A673 (cell line): Measurements from ENCODE around the gene CNOT4.

Source experiments
- EZH2 ChIP-seq: fragments of 200-600 bp; sonication (generic); IDR thresholded peaks from 2 replicates; pipeline ENCODE4 v1.6.1; 2017; ENCODE audit warnings: borderline replicate concordance, low read depth, mild to moderate bottlenecking, mixed read lengths, antibody characterized with exemption, low read length; ENCODE audit not compliant: poor library complexity, severe bottlenecking
- TF ChIP-seq, protein P1 (sequence below): fragments of 300-800, 200-600 bp; sonication (generic); conservative IDR thresholded peaks from 2 replicates; pipeline ENCODE4 v1.5.1; 2017; ENCODE audit warnings: low read depth, mild to moderate bottlenecking, antibody characterized with exemption, low read length, moderate library complexity, mixed read lengths

DNA sequence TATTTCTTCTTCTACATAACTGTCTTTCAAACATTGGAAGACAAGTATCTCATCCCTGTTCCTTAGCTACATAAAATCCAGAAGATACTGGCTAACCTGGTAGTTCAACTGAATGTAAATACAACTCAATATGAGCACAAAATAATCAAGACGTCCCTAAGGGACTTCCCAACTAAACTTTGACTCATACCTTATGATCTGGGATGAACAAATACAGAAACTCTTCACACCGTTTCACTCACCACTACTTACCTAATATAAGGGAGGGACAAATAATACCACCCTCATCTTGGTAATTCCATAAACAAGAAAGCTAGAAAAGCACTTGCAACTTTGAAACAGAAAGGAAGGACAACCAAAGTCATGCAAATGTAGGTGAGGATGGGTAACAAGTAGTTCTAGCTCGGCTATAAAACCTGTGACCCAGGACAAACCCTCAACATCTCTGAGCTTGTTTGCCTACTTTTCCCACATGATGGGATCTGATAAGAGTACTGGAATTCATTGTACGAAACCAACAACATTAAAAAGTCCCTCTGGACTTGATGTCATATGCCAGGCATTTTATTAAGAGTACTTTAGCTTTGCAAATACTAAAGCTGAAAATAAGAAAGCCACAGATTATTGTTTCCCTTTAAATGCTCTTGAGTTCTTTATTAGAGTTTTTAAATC lies 154.4 kb downstream of the CNOT4 start:
- no peak for TF ChIP-seq EZH2
- TF ChIP-seq, protein P1, sequence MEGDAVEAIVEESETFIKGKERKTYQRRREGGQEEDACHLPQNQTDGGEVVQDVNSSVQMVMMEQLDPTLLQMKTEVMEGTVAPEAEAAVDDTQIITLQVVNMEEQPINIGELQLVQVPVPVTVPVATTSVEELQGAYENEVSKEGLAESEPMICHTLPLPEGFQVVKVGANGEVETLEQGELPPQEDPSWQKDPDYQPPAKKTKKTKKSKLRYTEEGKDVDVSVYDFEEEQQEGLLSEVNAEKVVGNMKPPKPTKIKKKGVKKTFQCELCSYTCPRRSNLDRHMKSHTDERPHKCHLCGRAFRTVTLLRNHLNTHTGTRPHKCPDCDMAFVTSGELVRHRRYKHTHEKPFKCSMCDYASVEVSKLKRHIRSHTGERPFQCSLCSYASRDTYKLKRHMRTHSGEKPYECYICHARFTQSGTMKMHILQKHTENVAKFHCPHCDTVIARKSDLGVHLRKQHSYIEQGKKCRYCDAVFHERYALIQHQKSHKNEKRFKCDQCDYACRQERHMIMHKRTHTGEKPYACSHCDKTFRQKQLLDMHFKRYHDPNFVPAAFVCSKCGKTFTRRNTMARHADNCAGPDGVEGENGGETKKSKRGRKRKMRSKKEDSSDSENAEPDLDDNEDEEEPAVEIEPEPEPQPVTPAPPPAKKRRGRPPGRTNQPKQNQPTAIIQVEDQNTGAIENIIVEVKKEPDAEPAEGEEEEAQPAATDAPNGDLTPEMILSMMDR, result no peak
